Left ventricle myocardium inferior (tissue), 1 donor: Measurements from ENCODE around the gene HEPACAM. TPM values are rescaled to one million over a fixed set of nuclear protein-coding genes. Genes with fewer than 3 reads are reported as not detected.
A peak's percentile ranks its signal among the peaks of the same experiment; 100 is the strongest.

Experiments used
- DNase-seq: peaks from one replicate; pipeline ENCODE4 v3.0.0-alpha.2; 2020
- H3K27ac ChIP-seq: fragments of 200-600 bp; replicated peaks from 2 replicates; pipeline ENCODE4 v1.8.0; 2021
- H3K27me3 ChIP-seq: fragments of 200-600 bp; 2 replicates; pipeline ENCODE4 v1.8.0; 2021; ENCODE audit warnings: low read depth
- H3K36me3 ChIP-seq: fragments of 200-600 bp; 2 replicates; pipeline ENCODE4 v1.8.0; 2021
- H3K4me1 ChIP-seq: fragments of 200-600 bp; 2 replicates; pipeline ENCODE4 v1.8.0; 2021
- H3K4me3 ChIP-seq: fragments of 200-600 bp; 2 replicates; pipeline ENCODE4 v1.8.0; 2021; ENCODE audit warnings: mild to moderate bottlenecking, moderate library complexity
- H3K9me3 ChIP-seq: fragments of 200-600 bp; replicated peaks from 2 replicates; pipeline ENCODE4 v1.8.0; 2021
- CTCF ChIP-seq: fragments of 200-600 bp; IDR thresholded peaks from 2 replicates; pipeline ENCODE4 v1.8.0; 2021; ENCODE audit warnings: antibody characterized with exemption, mild to moderate bottlenecking, borderline replicate concordance
- intact Hi-C: fragments of 100-400 bp; cut with micrococcal nuclease; formaldehyde crosslinking; loops from one replicate; pipeline ENCODE4 v1.11.0; 2022
- total RNA-seq: library from RNA; stranded (reverse); fragmentation: NEBNext Ultra II Directional; extraction: Animal tissue kit (Norgen Biotek cat#: 25700); gene quantifications from one replicate; pipeline ENCODE4 v1.2.1, GENCODE V29; 2021
- donor health status: DM: no; HTN: yes; CAD: no; lungs with severe emphysema.

The HEPACAM gene
- total RNA-seq, 1 donor from 2014 or later: not detected

DNA sequence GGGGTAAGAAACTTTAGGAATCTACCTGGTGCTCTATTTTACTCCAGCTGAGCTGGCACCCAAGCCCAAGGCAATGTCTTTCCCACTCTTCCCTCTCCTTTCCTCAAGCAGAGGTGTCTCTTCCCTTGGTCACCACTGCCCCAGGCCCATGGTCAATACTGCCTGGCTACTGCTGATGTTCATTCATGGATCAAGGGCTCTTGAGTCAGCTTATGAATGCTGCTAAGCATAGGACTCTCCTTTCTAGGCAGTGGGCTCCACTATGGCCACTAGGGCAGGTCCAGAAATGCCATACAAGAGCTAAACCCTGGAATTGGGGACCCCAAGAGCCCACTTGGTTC is 19.5 kb downstream of the HEPACAM start:
- peaks cover 12% of the 10 kb centered on the region for H3K4me1 ChIP-seq
- no peak for DNase-seq
- H3K9me3 ChIP-seq: peaks cover 13% of the 10 kb centered on the region
- H3K4me3 ChIP-seq: no peak overlapping the region
- intact Hi-C loops: no loop called here
- H3K36me3 ChIP-seq: no peaks in the 10 kb centered on the region
- no peak overlapping the region for H3K27ac ChIP-seq
- TF ChIP-seq CTCF: no peak
- H3K27me3 ChIP-seq: peaks cover 18% of the 10 kb centered on the region

GRCh38 chr11:124915541-124916369 is 20.1 kb downstream of the HEPACAM start:
- Histone ChIP-seq H3K27ac (no peak overlapping the region), H3K36me3 (no peaks in the 10 kb centered on the region), H3K27me3 (peaks cover 13% of the 10 kb centered on the region), H3K4me1 (peaks cover 6% of the 10 kb centered on the region), H3K4me3 (no peak overlapping the region), H3K9me3 (peaks cover 13% of the 10 kb centered on the region)
- DNase-seq: no peak
- intact Hi-C loops: no loop called here
- TF ChIP-seq CTCF: no peak

DNA sequence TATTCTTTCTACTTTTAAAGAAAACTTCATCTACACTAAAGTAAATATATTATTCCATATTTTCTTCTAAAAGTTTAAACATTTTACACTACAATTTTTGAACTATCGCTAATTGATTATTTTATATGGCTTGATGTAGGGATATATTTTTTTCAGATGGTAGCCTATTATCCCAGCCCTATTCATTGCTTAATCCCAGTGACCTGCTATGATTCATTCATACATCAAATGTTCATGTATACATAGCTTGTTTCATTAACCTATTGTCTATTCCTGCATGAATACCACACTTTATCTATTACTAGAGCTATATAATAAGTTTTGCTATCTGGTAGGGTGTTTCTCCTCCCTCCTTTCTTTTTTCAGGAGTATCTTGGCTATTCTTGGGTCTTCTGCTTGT is 33.2 kb downstream of the HEPACAM start:
- H3K27me3 ChIP-seq: peaks cover 14% of the 10 kb centered on the region
- H3K27ac ChIP-seq: peak overlapping the region; percentile 89
- no peak overlapping the region for H3K4me3 ChIP-seq
- H3K36me3 ChIP-seq: no peaks in the 10 kb centered on the region
- intact Hi-C loops: no loop called here
- H3K9me3 ChIP-seq: no peaks in the 10 kb centered on the region
- TF ChIP-seq CTCF: no peak
- DNase-seq: no peak
- H3K4me1 ChIP-seq: peaks cover 41% of the 10 kb centered on the region

- Histone ChIP-seq H3K36me3 (no peaks in the 10 kb centered on the region), H3K27me3 (peaks cover 18% of the 10 kb centered on the region), H3K4me1 (peaks cover 62% of the 10 kb centered on the region), H3K9me3 (no peaks in the 10 kb centered on the region), H3K27ac (peak overlapping the region; percentile 89), H3K4me3 (no peak overlapping the region)
- TF ChIP-seq CTCF: no peak
- no peak for DNase-seq
- intact Hi-C loops: no loop called here
These were observed 35.4 kb downstream of the HEPACAM start for GRCh38 chr11:124900464-124900863.

DNA sequence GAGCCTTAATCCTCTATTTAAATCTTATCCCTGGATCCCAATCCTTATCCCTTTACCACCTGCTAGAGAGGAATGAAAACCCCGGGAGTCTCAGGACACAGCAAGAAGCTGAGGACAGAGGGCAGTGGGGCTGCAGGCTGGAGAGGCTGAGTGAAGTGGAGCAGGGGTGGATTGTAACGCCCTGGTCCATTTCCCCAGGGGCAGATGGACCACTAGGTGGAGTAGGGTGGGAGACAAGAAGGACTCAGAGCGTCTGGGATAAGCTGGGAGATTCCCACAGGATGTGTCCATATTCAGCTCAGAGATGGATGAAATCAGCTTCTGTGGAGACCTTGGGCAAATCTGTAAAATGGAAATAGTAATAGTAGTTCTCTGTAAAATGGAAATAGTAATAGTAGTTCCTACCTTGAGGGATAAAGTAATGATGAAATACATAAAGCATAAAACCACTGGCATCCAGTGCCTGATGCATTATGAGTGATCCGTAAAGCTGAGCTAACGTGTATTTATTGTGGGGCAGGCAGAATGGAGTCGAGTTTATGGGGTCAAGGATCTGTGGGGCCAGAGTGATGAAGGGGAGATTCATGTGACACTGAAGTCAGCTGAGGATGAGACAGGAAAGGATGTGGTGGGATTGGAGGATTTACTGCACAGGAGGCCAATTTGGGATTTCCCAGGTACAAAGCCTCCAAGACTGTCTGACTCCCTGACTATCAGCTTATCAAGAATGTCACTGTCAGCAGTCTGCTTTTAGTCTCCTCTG is 36.3 kb downstream of the HEPACAM start:
- Histone ChIP-seq H3K9me3 (no peaks in the 10 kb centered on the region), H3K27ac (peak overlapping the region; percentile 89), H3K27me3 (peaks cover 18% of the 10 kb centered on the region), H3K4me1 (peaks cover 71% of the 10 kb centered on the region), H3K36me3 (no peaks in the 10 kb centered on the region), H3K4me3 (no peak overlapping the region)
- DNase-seq: no peak
- intact Hi-C loops: no loop called here
- TF ChIP-seq CTCF: no peak
